WTC11 (cell line): ENCODE data around the gene SAP30L. TPM values are rescaled to one million over a fixed set of nuclear protein-coding genes. Genes with fewer than 3 reads are reported as not detected.

Source experiments
- ATAC-seq: fragments of 200-7000 bp; cut with Tn5 transposase; 2 replicates; pipeline ENCODE4 v1.10.0; 2021; ENCODE audit warnings: mild to moderate bottlenecking, moderate library complexity
- CTCF ChIA-PET: fragments of 300-600 bp; sonication (Branson Sonifier 250); formaldehyde crosslinking; loops from one replicate; lab custom pipeline; 2021; ENCODE audit warnings: antibody characterized with exemption; lab: Charles Lee
- POLR2A ChIA-PET: fragments of 350-600 bp; sonication (Branson Sonifier 250); formaldehyde crosslinking; loops from one replicate; lab custom pipeline; 2021; ENCODE audit warnings: antibody characterized with exemption; lab: Charles Lee
- DNase-seq: peaks from one replicate; pipeline ENCODE4 v3.0.0; 2021; ENCODE audit warnings: low spot score
- H3K27ac Mint-ChIP-seq: 2 replicates; pipeline ENCODE4 v1.8.0; 2021; ENCODE audit warnings: mixed read lengths
- H3K27me3 Mint-ChIP-seq: 2 replicates; pipeline ENCODE4 v1.8.0; 2021; ENCODE audit warnings: low read depth, mild to moderate bottlenecking, moderate library complexity, mixed read lengths
- H3K36me3 Mint-ChIP-seq: 2 replicates; pipeline ENCODE4 v1.8.0; 2021; ENCODE audit warnings: mixed read lengths
- H3K4me1 Mint-ChIP-seq: 2 replicates; pipeline ENCODE4 v1.8.0; 2022; ENCODE audit warnings: mixed read lengths
- H3K4me3 Mint-ChIP-seq: 2 replicates; pipeline ENCODE4 v1.8.0; 2021; ENCODE audit warnings: mild to moderate bottlenecking, moderate library complexity, mixed read lengths
- H3K9me3 Mint-ChIP-seq: 2 replicates; pipeline ENCODE4 v1.8.0; 2021; ENCODE audit warnings: mixed read lengths
- ATF3 ChIP-seq: sonication (generic); formaldehyde crosslinking; conservative IDR thresholded peaks from 2 replicates; pipeline ENCODE4 v1.8.1; 2022; ENCODE audit warnings: mild to moderate bottlenecking, missing genetic modification reagents
- ATF6 ChIP-seq: sonication (generic); formaldehyde crosslinking; IDR thresholded peaks from 2 replicates; pipeline ENCODE4 v1.8.1; 2023; ENCODE audit warnings: mild to moderate bottlenecking, missing genetic modification reagents
- CBFB ChIP-seq: sonication (generic); formaldehyde crosslinking; IDR thresholded peaks from 2 replicates; pipeline ENCODE4 v1.8.1; 2022; ENCODE audit warnings: mild to moderate bottlenecking, low read depth, missing genetic modification reagents
- E2F5 ChIP-seq: sonication (generic); formaldehyde crosslinking; IDR thresholded peaks from 2 replicates; pipeline ENCODE4 v1.8.1; 2022; ENCODE audit warnings: mild to moderate bottlenecking, moderate library complexity, missing genetic modification reagents
- ELF4 ChIP-seq: sonication (generic); formaldehyde crosslinking; IDR thresholded peaks from 2 replicates; pipeline ENCODE4 v1.8.1; 2022; ENCODE audit warnings: low read depth, mild to moderate bottlenecking, moderate library complexity, missing genetic modification reagents
- ESRRA ChIP-seq: sonication (generic); formaldehyde crosslinking; IDR thresholded peaks from 2 replicates; pipeline ENCODE4 v1.8.1; 2022; ENCODE audit warnings: mild to moderate bottlenecking, missing genetic modification reagents, borderline replicate concordance
- FOXK1 ChIP-seq: sonication (generic); formaldehyde crosslinking; IDR thresholded peaks from 2 replicates; pipeline ENCODE4 v1.8.0; 2022; ENCODE audit warnings: mild to moderate bottlenecking, moderate library complexity, missing genetic modification reagents
- FOXP1 ChIP-seq: sonication (generic); formaldehyde crosslinking; IDR thresholded peaks from 2 replicates; pipeline ENCODE4 v1.8.0; 2022; ENCODE audit warnings: missing genetic modification reagents, mild to moderate bottlenecking, moderate library complexity, borderline replicate concordance
- FOXP4 ChIP-seq: sonication (generic); formaldehyde crosslinking; IDR thresholded peaks from 2 replicates; pipeline ENCODE4 v1.8.0; 2022; ENCODE audit warnings: mild to moderate bottlenecking, missing genetic modification reagents
- GABPB1 ChIP-seq: sonication (generic); formaldehyde crosslinking; IDR thresholded peaks from 2 replicates; pipeline ENCODE4 v1.8.1; 2023; ENCODE audit warnings: mild to moderate bottlenecking, missing genetic modification reagents
- GRHL2 ChIP-seq: fragments of 250-450 bp; sonication (Bioruptor Pico); IDR thresholded peaks from 2 replicates; pipeline ENCODE4 v1.8.0; 2022; ENCODE audit warnings: mild to moderate bottlenecking, moderate library complexity; ENCODE audit not compliant: insufficient replicate concordance, severe bottlenecking
- MLX ChIP-seq: sonication (generic); formaldehyde crosslinking; IDR thresholded peaks from 2 replicates; pipeline ENCODE4 v1.8.1; 2023; ENCODE audit warnings: mild to moderate bottlenecking, missing genetic modification reagents, moderate library complexity
- MYBL2 ChIP-seq: sonication (generic); formaldehyde crosslinking; IDR thresholded peaks from 2 replicates; pipeline ENCODE4 v1.8.1; 2023; ENCODE audit warnings: mild to moderate bottlenecking, moderate library complexity, missing genetic modification reagents
- PRDM15 ChIP-seq: sonication (generic); formaldehyde crosslinking; IDR thresholded peaks from 2 replicates; pipeline ENCODE4 v1.8.0; 2022; ENCODE audit warnings: missing genetic modification reagents
- SMAD4 ChIP-seq: sonication (generic); formaldehyde crosslinking; IDR thresholded peaks from 2 replicates; pipeline ENCODE4 v1.8.0; 2022; ENCODE audit warnings: mild to moderate bottlenecking, missing genetic modification reagents
- SP1 ChIP-seq: sonication (generic); formaldehyde crosslinking; conservative IDR thresholded peaks from 2 replicates; pipeline ENCODE4 v1.8.1; 2022; ENCODE audit warnings: missing genetic modification reagents
- TCF7 ChIP-seq: sonication (generic); formaldehyde crosslinking; IDR thresholded peaks from 2 replicates; pipeline ENCODE4 v1.8.0; 2022; ENCODE audit warnings: mild to moderate bottlenecking, low read depth, missing genetic modification reagents, moderate library complexity
- USF2 ChIP-seq: sonication (generic); formaldehyde crosslinking; IDR thresholded peaks from 2 replicates; pipeline ENCODE4 v1.8.1; 2023; ENCODE audit warnings: mild to moderate bottlenecking, missing genetic modification reagents, moderate library complexity
- ZBTB21 ChIP-seq: sonication (generic); formaldehyde crosslinking; IDR thresholded peaks from 2 replicates; pipeline ENCODE4 v1.8.1; 2023; ENCODE audit warnings: mild to moderate bottlenecking, missing genetic modification reagents, borderline replicate concordance
- ZNF232 ChIP-seq: sonication (generic); formaldehyde crosslinking; IDR thresholded peaks from 2 replicates; pipeline ENCODE4 v1.8.0; 2022; ENCODE audit warnings: mild to moderate bottlenecking, missing genetic modification reagents
- ZNF263 ChIP-seq: sonication (generic); formaldehyde crosslinking; IDR thresholded peaks from 2 replicates; pipeline ENCODE4 v1.8.1; 2022; ENCODE audit warnings: low read depth, mild to moderate bottlenecking, moderate library complexity, missing genetic modification reagents
- ZNF317 ChIP-seq: sonication (generic); formaldehyde crosslinking; IDR thresholded peaks from 2 replicates; pipeline ENCODE4 v1.8.1; 2023; ENCODE audit warnings: low read depth, mild to moderate bottlenecking, moderate library complexity, missing genetic modification reagents, borderline replicate concordance
- ZNF671 ChIP-seq: fragments of 250-450 bp; sonication (Bioruptor Pico); IDR thresholded peaks from 2 replicates; pipeline ENCODE4 v1.8.0; 2021; ENCODE audit warnings: mild to moderate bottlenecking
- total RNA-seq: library from RNA; stranded (reverse); gene quantifications from 3 replicates; pipeline ENCODE4 v1.2.3, GENCODE V29; 2021

SAP30L gene
- total RNA-seq, 1 experiment from 2014 or later, result 33.5 TPM

- peaks cover 7% of the 10 kb centered on the region for H3K27me3 Mint-ChIP-seq
- TF ChIP-seq MLX (CRISPR knock-in tag) (no peak), CBFB (CRISPR knock-in tag) (no peak), PRDM15 (CRISPR knock-in tag) (no peak), TCF7 (CRISPR knock-in tag) (no peak)
- H3K36me3 Mint-ChIP-seq, result peaks cover 29% of the 10 kb centered on the region
- ATAC-seq, result no peak
- no peak for DNase-seq
- H3K9me3 Mint-ChIP-seq, result no peaks in the 10 kb centered on the region
- ChIA-PET CTCF (no interaction called here), POLR2A (no interaction called here)
- no peak overlapping the region for H3K4me3 Mint-ChIP-seq
- no peak overlapping the region for H3K27ac Mint-ChIP-seq
- H3K4me1 Mint-ChIP-seq, result peaks cover 13% of the 10 kb centered on the region
Measured at GRCh38 chr5:154451957-154452356, 6.2 kb downstream of the SAP30L start.

- ChIA-PET POLR2A (no interaction called here), CTCF (interaction anchor here (1.3 kb wide), 1 partner anchor 11 kb away, joined by 4 read pairs; no protein-coding TSS in a partner anchor)
- no peak for TF ChIP-seq ZBTB21 (CRISPR knock-in tag)
- no peak for TF ChIP-seq TCF7 (CRISPR knock-in tag)
- no peak for TF ChIP-seq GRHL2 (CRISPR knock-in tag)
- no peak for TF ChIP-seq SP1 (CRISPR knock-in tag)
- TF ChIP-seq ZNF671, result no peak
- no peak for TF ChIP-seq MYBL2
- no peak for TF ChIP-seq FOXP1 (CRISPR knock-in tag)
- TF ChIP-seq SMAD4 (CRISPR knock-in tag), result no peak
- no peak for TF ChIP-seq ATF6 (CRISPR knock-in tag)
- no peak for TF ChIP-seq ZNF317 (CRISPR knock-in tag)
- TF ChIP-seq ZNF232 (CRISPR knock-in tag), result no peak
- TF ChIP-seq FOXK1, result no peak
- no peak for TF ChIP-seq FOXP4
- TF ChIP-seq ZNF263 (CRISPR knock-in tag), result no peak
- TF ChIP-seq ESRRA, result no peak
- TF ChIP-seq USF2 (CRISPR knock-in tag), result no peak
- TF ChIP-seq GABPB1 (CRISPR knock-in tag), result no peak
- no peak for TF ChIP-seq ELF4 (CRISPR knock-in tag)
- TF ChIP-seq ATF3 (CRISPR knock-in tag), result no peak
- no peak for TF ChIP-seq E2F5 (CRISPR knock-in tag)
- Mint-ChIP-seq H3K27ac (no peak overlapping the region), H3K27me3 (no peaks in the 10 kb centered on the region), H3K4me1 (no peaks in the 10 kb centered on the region), H3K9me3 (no peaks in the 10 kb centered on the region), H3K4me3 (no peak overlapping the region), H3K36me3 (peaks cover 32% of the 10 kb centered on the region)
- DNase-seq, result no peak
- no peak for ATAC-seq
Measured at GRCh38 chr5:154455585-154455984, 9.8 kb downstream of the SAP30L start.
